ENCODE results near the gene CCNT2.
"Not testable (repeated sequence)": the region's sequence is repeated elsewhere in the genome, so short reads cannot be mapped to it uniquely, and the experiment has no call there.

Gene CCNT2

DNA sequence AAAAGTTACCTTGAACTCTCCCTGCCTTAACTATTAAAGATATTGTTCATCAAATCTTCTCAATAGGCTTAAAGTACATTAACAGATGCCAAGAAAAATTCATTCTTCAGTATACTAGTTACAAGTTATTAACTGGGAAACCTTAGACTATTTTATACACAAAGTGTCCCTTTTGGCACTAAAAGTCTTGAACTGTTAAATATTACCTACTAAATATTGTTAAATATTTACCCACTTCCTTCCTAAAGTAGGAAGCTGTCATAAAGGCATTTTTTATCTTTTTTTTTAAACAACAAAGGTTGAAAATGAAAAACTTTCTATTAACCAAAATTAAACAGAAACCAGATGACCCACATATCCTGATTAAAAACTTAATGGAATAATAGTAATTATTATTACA lies 19.4 kb upstream of the CCNT2 start:
- no peak overlapping the region for H3K4me3 ChIP-seq (ENCODE audit: low read length in 2 of 2)
- no peaks in the 10 kb centered on the region for H3K27me3 ChIP-seq (ENCODE audit: control insufficient read depth in 2 of 2, insufficient read depth in 2 of 2, low read length in 2 of 2)
- H3K9me3 ChIP-seq (ENCODE audit: control insufficient read depth in 2 of 2, low read length in 2 of 2): no peaks in the 10 kb centered on the region
- no peak overlapping the region for H3K9ac ChIP-seq (ENCODE audit: low read depth in 1 of 2, low read length in 2 of 2)
- H3K36me3 ChIP-seq (ENCODE audit: control insufficient read depth in 2 of 2, insufficient read depth in 2 of 2, low read length in 2 of 2): no peaks in the 10 kb centered on the region
- no peaks in the 10 kb centered on the region for H3K4me1 ChIP-seq (ENCODE audit: control insufficient read depth in 2 of 2, insufficient read depth in 2 of 2, low read length in 2 of 2)
- no peak overlapping the region for H3K27ac ChIP-seq (ENCODE audit: low read depth in 2 of 2, low read length in 2 of 2)

DNA sequence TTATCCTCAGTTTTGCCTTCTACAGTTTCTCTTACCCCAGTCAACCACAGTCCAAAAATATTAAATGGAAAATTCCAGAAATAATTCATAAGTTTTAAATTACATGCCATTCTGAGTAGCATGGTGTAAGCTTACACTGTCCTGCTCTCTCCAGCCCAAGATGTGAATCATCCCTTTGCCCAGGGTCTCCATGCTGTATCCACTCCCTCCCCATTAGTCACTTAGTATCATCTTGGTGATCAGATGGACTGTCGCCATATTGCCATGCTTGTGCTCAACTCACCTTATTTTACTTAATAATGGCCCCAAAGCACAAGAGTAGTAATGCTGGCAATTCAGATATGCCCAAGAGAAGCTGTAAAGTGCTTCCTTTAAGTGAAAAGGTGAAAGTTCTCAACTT lies 18.5 kb upstream of the CCNT2 start:
- H3K36me3 ChIP-seq (ENCODE audit: control insufficient read depth in 2 of 2, insufficient read depth in 2 of 2, low read length in 2 of 2): no peaks in the 10 kb centered on the region
- no peak overlapping the region for H3K27ac ChIP-seq (ENCODE audit: low read depth in 2 of 2, low read length in 2 of 2)

DNA sequence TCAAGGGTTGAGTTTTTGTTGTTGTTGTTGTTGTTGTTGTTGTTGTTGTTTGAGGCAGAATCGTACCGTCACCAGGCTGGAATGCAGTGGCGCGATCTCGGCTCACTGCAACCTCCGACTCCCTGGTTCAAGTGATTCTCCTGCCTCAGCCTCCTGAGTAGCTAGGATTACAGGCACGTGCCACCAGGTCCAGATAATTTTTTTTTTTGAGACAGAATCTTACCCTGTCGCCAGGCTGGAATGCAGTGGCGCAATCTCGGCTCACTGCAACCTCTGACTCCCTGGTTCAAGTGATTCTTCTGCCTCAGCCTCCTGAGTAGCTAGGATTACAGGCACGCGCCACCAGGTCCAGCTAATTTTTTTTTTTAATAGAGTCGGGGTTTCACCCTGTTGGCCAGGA lies 14.9 kb upstream of the CCNT2 start:
- not testable (repeated sequence) for H3K9me3 ChIP-seq (ENCODE audit: control insufficient read depth in 2 of 2, low read length in 2 of 2); H3K4me1 ChIP-seq (ENCODE audit: control insufficient read depth in 2 of 2, insufficient read depth in 2 of 2, low read length in 2 of 2); H3K27ac ChIP-seq (ENCODE audit: low read depth in 2 of 2, low read length in 2 of 2); H3K4me3 ChIP-seq (ENCODE audit: low read length in 2 of 2); H3K27me3 ChIP-seq (ENCODE audit: control insufficient read depth in 2 of 2, insufficient read depth in 2 of 2, low read length in 2 of 2); H3K36me3 ChIP-seq (ENCODE audit: control insufficient read depth in 2 of 2, insufficient read depth in 2 of 2, low read length in 2 of 2); H3K9ac ChIP-seq (ENCODE audit: low read depth in 1 of 2, low read length in 2 of 2)

More for the DNA sequence above, 18.5 kb upstream of the CCNT2 start:
- Histone ChIP-seq H3K9ac (ENCODE audit: low read depth in 1 of 2, low read length in 2 of 2) (no peak overlapping the region), H3K27me3 (ENCODE audit: control insufficient read depth in 2 of 2, insufficient read depth in 2 of 2, low read length in 2 of 2) (no peaks in the 10 kb centered on the region), H3K9me3 (ENCODE audit: control insufficient read depth in 2 of 2, low read length in 2 of 2) (no peaks in the 10 kb centered on the region), H3K4me1 (ENCODE audit: control insufficient read depth in 2 of 2, insufficient read depth in 2 of 2, low read length in 2 of 2) (no peaks in the 10 kb centered on the region), H3K4me3 (ENCODE audit: low read length in 2 of 2) (no peak overlapping the region)

DNA sequence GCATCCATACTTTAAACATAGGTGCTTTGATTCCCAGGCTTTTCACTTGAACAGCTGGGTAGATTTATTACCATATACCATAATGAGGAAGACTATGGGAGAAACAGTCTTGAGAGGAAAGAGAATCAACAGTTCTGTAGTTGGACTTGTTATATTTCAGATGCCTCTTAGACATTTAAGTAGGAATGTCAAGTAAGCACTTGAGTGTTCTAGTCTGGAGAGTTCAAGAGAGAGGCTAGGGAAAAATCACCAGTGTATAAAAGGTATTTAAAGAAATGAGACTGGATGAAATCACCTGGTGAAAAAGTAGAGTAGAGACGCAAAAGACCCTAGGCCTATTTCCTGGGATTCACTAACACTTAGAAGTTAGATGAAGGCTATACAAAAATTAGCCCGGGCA lies 13.5 kb upstream of the CCNT2 start:
- Histone ChIP-seq H3K36me3 (ENCODE audit: control insufficient read depth in 2 of 2, insufficient read depth in 2 of 2, low read length in 2 of 2) (no peaks in the 10 kb centered on the region), H3K27me3 (ENCODE audit: control insufficient read depth in 2 of 2, insufficient read depth in 2 of 2, low read length in 2 of 2) (no peaks in the 10 kb centered on the region), H3K4me3 (ENCODE audit: low read length in 2 of 2) (no peak overlapping the region), H3K4me1 (ENCODE audit: control insufficient read depth in 2 of 2, insufficient read depth in 2 of 2, low read length in 2 of 2) (no peaks in the 10 kb centered on the region), H3K27ac (ENCODE audit: low read depth in 2 of 2, low read length in 2 of 2) (no peak overlapping the region), H3K9ac (ENCODE audit: low read depth in 1 of 2, low read length in 2 of 2) (no peak overlapping the region), H3K9me3 (ENCODE audit: control insufficient read depth in 2 of 2, low read length in 2 of 2) (no peaks in the 10 kb centered on the region)

- Histone ChIP-seq H3K36me3 (ENCODE audit: control insufficient read depth in 2 of 2, insufficient read depth in 2 of 2, low read length in 2 of 2) (no peaks in the 10 kb centered on the region), H3K4me1 (ENCODE audit: control insufficient read depth in 2 of 2, insufficient read depth in 2 of 2, low read length in 2 of 2) (no peaks in the 10 kb centered on the region), H3K27me3 (ENCODE audit: control insufficient read depth in 2 of 2, insufficient read depth in 2 of 2, low read length in 2 of 2) (no peaks in the 10 kb centered on the region), H3K4me3 (ENCODE audit: low read length in 2 of 2) (no peak overlapping the region), H3K27ac (ENCODE audit: low read depth in 2 of 2, low read length in 2 of 2) (no peak overlapping the region), H3K9ac (ENCODE audit: low read depth in 1 of 2, low read length in 2 of 2) (no peak overlapping the region), H3K9me3 (ENCODE audit: control insufficient read depth in 2 of 2, low read length in 2 of 2) (no peaks in the 10 kb centered on the region)
Observed at GRCh38 chr2:134906726-134907125, 11.9 kb upstream of the CCNT2 start.

GRCh38 chr2:134907441-134908116 lies 11.0 kb upstream of the CCNT2 start:
- not testable (repeated sequence) for H3K36me3 ChIP-seq (ENCODE audit: control insufficient read depth in 2 of 2, insufficient read depth in 2 of 2, low read length in 2 of 2); H3K9ac ChIP-seq (ENCODE audit: low read depth in 1 of 2, low read length in 2 of 2); H3K27me3 ChIP-seq (ENCODE audit: control insufficient read depth in 2 of 2, insufficient read depth in 2 of 2, low read length in 2 of 2); H3K9me3 ChIP-seq (ENCODE audit: control insufficient read depth in 2 of 2, low read length in 2 of 2); H3K4me1 ChIP-seq (ENCODE audit: control insufficient read depth in 2 of 2, insufficient read depth in 2 of 2, low read length in 2 of 2); H3K27ac ChIP-seq (ENCODE audit: low read depth in 2 of 2, low read length in 2 of 2); H3K4me3 ChIP-seq (ENCODE audit: low read length in 2 of 2)

DNA sequence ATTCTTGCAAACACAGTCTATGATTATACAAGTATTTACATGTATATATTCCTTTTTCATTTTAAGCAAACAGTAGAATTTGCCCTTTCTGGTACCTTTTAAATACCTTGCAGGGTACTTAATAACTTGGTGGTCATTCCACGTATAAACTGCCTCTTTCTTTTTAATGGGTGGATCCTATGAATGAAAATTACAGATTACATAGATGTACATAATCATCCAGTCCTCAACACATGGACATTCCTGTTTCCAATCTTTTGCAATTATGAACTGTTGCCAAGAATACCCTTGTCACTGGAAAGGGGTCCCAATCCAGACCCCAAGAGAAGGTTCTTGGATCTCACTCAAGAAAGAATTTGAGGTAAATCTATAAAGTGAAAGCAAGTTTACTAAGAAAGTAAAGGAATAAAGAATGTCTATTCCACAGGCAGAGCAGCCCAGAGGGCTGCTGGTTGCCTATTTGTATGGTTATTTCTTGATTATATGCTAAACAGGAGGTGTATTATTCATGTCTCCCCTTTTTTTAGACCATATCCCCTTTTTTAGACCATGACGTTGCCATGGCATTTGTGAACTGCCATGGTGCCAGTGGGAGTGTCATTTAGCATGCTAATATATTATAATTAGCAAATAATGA lies 7.7 kb upstream of the CCNT2 start:
- Histone ChIP-seq H3K9ac (ENCODE audit: low read depth in 1 of 2, low read length in 2 of 2) (no peak overlapping the region), H3K27me3 (ENCODE audit: control insufficient read depth in 2 of 2, insufficient read depth in 2 of 2, low read length in 2 of 2) (no peaks in the 10 kb centered on the region), H3K9me3 (ENCODE audit: control insufficient read depth in 2 of 2, low read length in 2 of 2) (no peaks in the 10 kb centered on the region), H3K36me3 (ENCODE audit: control insufficient read depth in 2 of 2, insufficient read depth in 2 of 2, low read length in 2 of 2) (no peaks in the 10 kb centered on the region), H3K4me3 (ENCODE audit: low read length in 2 of 2) (no peak overlapping the region), H3K4me1 (ENCODE audit: control insufficient read depth in 2 of 2, insufficient read depth in 2 of 2, low read length in 2 of 2) (no peaks in the 10 kb centered on the region), H3K27ac (ENCODE audit: low read depth in 2 of 2, low read length in 2 of 2) (no peak overlapping the region)

GRCh38 chr2:134911400-134911785 lies 7.2 kb upstream of the CCNT2 start:
- Histone ChIP-seq H3K36me3 (ENCODE audit: control insufficient read depth in 2 of 2, insufficient read depth in 2 of 2, low read length in 2 of 2) (no peaks in the 10 kb centered on the region), H3K27ac (ENCODE audit: low read depth in 2 of 2, low read length in 2 of 2) (no peak overlapping the region), H3K27me3 (ENCODE audit: control insufficient read depth in 2 of 2, insufficient read depth in 2 of 2, low read length in 2 of 2) (no peaks in the 10 kb centered on the region), H3K4me3 (ENCODE audit: low read length in 2 of 2) (no peak overlapping the region), H3K9me3 (ENCODE audit: control insufficient read depth in 2 of 2, low read length in 2 of 2) (no peaks in the 10 kb centered on the region), H3K9ac (ENCODE audit: low read depth in 1 of 2, low read length in 2 of 2) (no peak overlapping the region), H3K4me1 (ENCODE audit: control insufficient read depth in 2 of 2, insufficient read depth in 2 of 2, low read length in 2 of 2) (no peaks in the 10 kb centered on the region)

DNA sequence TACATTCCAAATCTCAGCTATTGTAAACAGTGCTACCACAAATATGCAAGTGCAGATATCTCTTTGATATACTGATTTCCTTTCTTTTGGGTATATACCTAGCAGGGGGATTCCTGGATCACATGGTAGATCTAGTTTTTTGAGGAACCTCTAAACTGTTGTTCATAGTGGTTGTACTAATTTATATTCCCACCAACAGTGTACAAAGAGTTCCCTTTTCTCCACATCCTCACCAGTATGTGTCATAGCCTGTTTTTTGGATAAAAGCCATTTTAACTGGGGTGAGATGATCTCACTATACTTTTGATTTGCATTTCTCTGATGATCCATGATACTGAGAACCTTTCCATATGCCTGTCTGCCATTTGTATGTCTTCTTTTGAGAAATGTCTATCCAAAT lies 6.3 kb upstream of the CCNT2 start:
- no peaks in the 10 kb centered on the region for H3K36me3 ChIP-seq (ENCODE audit: control insufficient read depth in 2 of 2, insufficient read depth in 2 of 2, low read length in 2 of 2)
- no peaks in the 10 kb centered on the region for H3K27me3 ChIP-seq (ENCODE audit: control insufficient read depth in 2 of 2, insufficient read depth in 2 of 2, low read length in 2 of 2)
- H3K4me1 ChIP-seq (ENCODE audit: control insufficient read depth in 2 of 2, insufficient read depth in 2 of 2, low read length in 2 of 2): peaks cover 3 to 7% of the 10 kb centered on the region in 2 donors
- H3K9ac ChIP-seq (ENCODE audit: low read depth in 1 of 2, low read length in 2 of 2): no peak overlapping the region
- H3K27ac ChIP-seq (ENCODE audit: low read depth in 2 of 2, low read length in 2 of 2): no peak overlapping the region
- H3K9me3 ChIP-seq (ENCODE audit: control insufficient read depth in 2 of 2, low read length in 2 of 2): no peaks in the 10 kb centered on the region
- no peak overlapping the region for H3K4me3 ChIP-seq (ENCODE audit: low read length in 2 of 2)

DNA sequence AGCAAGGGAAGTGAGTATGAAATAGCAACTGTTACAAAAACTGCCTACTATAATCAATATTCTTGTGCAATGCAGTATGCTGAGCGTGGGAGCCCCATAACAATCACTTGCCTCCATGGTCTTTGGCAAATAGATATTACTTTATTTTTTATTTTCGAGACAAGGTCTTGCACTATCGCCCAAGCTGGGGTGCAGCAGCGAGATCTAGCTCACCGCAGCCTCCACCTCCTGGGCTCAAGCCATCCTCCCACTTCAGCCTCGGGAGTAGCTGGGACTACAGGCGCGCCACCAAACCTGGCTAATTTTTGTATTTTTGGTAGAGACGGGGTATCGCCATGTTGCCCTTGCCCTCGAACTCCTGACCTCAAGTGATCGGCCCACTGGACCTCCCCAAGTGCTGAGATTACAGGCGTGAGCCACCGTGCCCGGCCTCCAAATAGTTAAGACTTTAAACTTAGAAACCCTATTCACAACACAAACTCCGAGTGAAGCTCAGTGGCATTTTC lies 1.2 kb upstream of the CCNT2 start:
- H3K4me1 ChIP-seq (ENCODE audit: control insufficient read depth in 2 of 2, insufficient read depth in 2 of 2, low read length in 2 of 2): peaks cover 16% of the 10 kb centered on the region in 2 donors
- peak overlapping the region; percentile 78 to 87 for H3K9ac ChIP-seq (ENCODE audit: low read depth in 1 of 2, low read length in 2 of 2)
- H3K36me3 ChIP-seq (ENCODE audit: control insufficient read depth in 2 of 2, insufficient read depth in 2 of 2, low read length in 2 of 2): no peaks in the 10 kb centered on the region
- H3K27me3 ChIP-seq (ENCODE audit: control insufficient read depth in 2 of 2, insufficient read depth in 2 of 2, low read length in 2 of 2): no peaks in the 10 kb centered on the region
- H3K4me3 ChIP-seq (ENCODE audit: low read length in 2 of 2): peak overlapping the region; percentile 75 to 93
- H3K27ac ChIP-seq (ENCODE audit: low read depth in 2 of 2, low read length in 2 of 2): peak overlapping the region; percentile 99
- no peaks in the 10 kb centered on the region for H3K9me3 ChIP-seq (ENCODE audit: control insufficient read depth in 2 of 2, low read length in 2 of 2)

Data from mucosa of rectum (tissue), 2 donors.